ENCODE measurements around the gene BCAS3. TPM values are rescaled to one million over a fixed set of nuclear protein-coding genes. Genes with fewer than 3 reads are reported as not detected.
A peak's percentile ranks its signal among the peaks of the same experiment; 100 is the strongest.
"Not testable (repeated sequence)": the region's sequence is repeated elsewhere in the genome, so short reads cannot be mapped to it uniquely, and the experiment has no call there.

Gene BCAS3
- total RNA-seq, 1 experiment from 2014 or later: 14.3 TPM

DNA sequence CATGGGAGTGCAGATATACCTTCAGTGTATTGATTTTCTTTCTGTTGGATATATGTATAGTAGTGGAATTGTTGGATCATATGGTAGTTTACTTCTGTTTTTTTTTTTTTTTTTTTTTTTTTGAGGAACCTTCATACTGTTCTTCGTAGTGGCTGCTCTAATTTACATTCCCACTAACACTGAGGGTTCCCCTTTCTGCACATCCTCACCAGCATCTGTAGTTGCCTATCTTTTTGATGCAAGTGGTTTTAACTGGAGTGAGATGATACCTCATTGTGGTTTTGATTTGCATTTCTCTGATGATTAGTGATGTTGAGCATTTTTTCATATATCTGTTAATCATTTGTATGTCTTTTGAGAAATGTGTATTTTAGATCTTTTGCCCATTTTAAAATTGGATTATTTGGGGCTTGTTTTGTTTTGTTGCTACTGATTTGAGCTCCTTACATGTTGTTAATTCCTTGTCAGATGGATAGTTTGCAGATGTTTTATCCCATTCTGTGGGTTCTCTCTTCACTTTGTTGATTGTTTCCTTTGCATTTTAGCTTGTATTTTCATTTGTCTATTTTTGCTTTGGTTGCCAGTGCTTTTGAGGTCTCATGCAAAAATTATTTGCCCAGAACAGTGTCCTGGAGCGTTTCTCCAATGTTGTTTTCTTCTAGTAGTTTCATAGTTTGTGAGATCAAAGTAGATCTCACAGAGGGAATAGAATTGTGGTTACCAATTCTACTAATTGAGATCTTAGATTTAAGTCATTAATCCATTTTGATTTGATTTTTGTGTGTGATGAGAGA lies 25.0 kb upstream of the BCAS3 start:
- DNase-seq (ENCODE audit: low read depth in 1 of 2, low spot score in 2 of 2): no peak
- Histone ChIP-seq H3K4me3 (no peak overlapping the region), H3K27me3 (replicated peaks) (no peaks in the 10 kb centered on the region), H3K4me1 (replicated peaks) (no peaks in the 10 kb centered on the region), H3K36me3 (peaks cover 42% of the 10 kb centered on the region), H3K9me3 (replicated peaks) (no peaks in the 10 kb centered on the region), H3K27ac (no peak overlapping the region)

DNA sequence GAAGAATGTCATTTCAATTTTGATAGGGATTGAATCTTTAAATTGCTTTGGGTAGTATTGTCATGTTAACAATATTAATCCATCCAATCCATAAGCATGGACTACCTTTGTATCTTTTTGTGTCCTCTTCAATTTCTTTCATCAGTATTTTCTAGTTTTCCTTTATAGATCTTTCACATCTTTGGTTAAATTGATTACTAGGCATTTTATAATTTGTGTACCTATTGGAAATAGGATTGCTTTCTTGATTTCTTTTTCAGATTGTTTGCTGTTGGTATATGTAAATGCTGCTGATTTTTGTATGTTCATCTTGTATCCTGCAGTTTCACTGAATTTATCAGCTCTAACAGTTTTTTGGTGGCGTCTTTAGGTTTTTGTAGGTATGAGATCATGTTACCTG lies 24.1 kb upstream of the BCAS3 start:
- H3K36me3 ChIP-seq: peaks cover 43% of the 10 kb centered on the region
- H3K9me3 ChIP-seq (replicated peaks): no peaks in the 10 kb centered on the region
- no peak for DNase-seq (ENCODE audit: low read depth in 1 of 2, low spot score in 2 of 2)
- H3K27me3 ChIP-seq (replicated peaks): no peaks in the 10 kb centered on the region
- H3K27ac ChIP-seq: no peak overlapping the region
- no peak overlapping the region for H3K4me3 ChIP-seq
- H3K4me1 ChIP-seq (replicated peaks): no peaks in the 10 kb centered on the region

DNA sequence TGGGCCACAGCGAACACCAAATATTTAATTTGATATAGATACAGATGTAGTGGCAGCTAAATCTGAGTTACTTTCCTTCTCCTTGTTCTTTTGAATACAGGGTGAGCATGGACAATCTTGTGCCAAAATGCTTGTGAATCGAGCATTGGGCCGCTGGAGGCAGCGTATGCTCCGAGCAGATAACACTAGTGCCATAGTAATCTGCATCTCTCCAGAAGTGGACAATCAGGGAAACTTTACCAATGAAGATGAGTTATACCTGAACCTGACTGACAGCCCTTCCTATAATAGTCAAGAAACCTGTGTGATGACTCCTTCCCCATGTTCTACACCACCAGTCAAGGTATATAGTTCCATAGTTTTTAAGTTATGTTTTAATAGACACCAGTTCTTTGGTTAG lies 21.2 kb upstream of the BCAS3 start:
- H3K4me1 ChIP-seq (replicated peaks): no peaks in the 10 kb centered on the region
- DNase-seq (ENCODE audit: low read depth in 1 of 2, low spot score in 2 of 2): no peak
- no peak overlapping the region for H3K4me3 ChIP-seq
- no peaks in the 10 kb centered on the region for H3K9me3 ChIP-seq (replicated peaks)
- peaks cover 21% of the 10 kb centered on the region for H3K36me3 ChIP-seq
- H3K27me3 ChIP-seq (replicated peaks): no peaks in the 10 kb centered on the region
- H3K27ac ChIP-seq: no peak overlapping the region

DNA sequence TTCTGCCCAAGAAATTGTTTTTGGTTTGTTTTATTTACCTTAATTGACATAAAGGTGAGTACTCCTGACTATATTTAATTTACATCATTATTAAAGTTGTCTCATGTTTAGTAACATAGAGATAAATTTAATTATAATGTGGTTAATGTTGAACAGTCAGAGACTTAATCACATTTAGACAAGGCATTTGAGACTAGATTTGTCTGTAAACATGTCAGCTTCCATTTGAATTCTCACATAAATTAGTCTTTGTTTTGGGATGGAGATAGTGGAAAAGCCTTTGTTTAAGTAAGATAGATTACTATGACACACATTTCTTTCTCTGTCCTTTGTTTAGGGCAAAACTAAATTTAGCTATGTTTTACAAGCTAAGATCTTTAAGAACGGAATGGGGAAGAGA lies 18.5 kb upstream of the BCAS3 start:
- no peaks in the 10 kb centered on the region for H3K27me3 ChIP-seq (replicated peaks)
- H3K36me3 ChIP-seq: peaks cover 23% of the 10 kb centered on the region
- no peak overlapping the region for H3K27ac ChIP-seq
- no peak overlapping the region for H3K4me3 ChIP-seq
- no peaks in the 10 kb centered on the region for H3K9me3 ChIP-seq (replicated peaks)
- DNase-seq (ENCODE audit: low read depth in 1 of 2, low spot score in 2 of 2): no peak
- no peaks in the 10 kb centered on the region for H3K4me1 ChIP-seq (replicated peaks)

DNA sequence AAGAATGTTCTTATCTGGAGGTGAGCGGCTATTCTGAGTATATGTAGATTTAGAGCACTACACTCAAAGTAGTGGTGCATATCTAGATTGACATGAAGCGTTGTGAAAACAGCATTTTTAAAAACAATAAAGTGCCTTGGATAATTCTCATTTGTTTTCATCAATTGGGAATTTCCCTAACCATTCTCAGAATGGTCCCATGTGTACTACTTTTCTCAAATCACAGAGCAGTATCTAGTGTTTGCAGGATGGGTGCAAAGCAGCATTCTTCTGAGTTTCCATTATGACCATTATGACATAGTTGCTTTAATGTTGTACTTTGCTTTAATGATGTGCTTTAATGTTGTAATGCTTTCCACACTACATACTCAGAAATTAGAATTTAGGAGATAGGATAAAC lies 16.2 kb upstream of the BCAS3 start:
- no peaks in the 10 kb centered on the region for H3K4me1 ChIP-seq (replicated peaks)

DNA sequence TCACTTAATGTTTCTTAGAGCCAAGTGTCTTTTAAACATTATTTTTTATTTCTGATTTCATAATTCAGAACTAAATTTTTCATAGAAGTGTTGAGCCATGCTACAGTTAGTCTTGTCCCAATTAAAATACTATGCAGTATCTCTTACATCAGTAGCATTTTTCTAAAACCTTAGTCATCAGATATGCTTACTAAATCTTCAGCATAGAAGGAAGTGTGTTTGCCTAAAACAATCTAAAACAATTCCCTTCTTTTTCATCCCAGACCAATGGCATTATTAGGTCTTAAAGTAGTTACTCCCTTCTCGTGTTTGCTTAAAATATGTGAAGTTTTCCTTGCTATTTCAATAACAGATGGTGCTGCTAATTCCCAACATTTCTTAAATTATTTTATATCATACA lies 13.6 kb upstream of the BCAS3 start:
- Histone ChIP-seq H3K27ac (no peak overlapping the region), H3K4me1 (replicated peaks) (no peaks in the 10 kb centered on the region), H3K36me3 (peaks cover 11% of the 10 kb centered on the region; the same call in 1 of the 2 replicates), H3K9me3 (replicated peaks) (no peaks in the 10 kb centered on the region), H3K27me3 (replicated peaks) (no peaks in the 10 kb centered on the region), H3K4me3 (no peak overlapping the region)
- no peak for DNase-seq (ENCODE audit: low read depth in 1 of 2, low spot score in 2 of 2)

More for the DNA sequence above, 16.2 kb upstream of the BCAS3 start:
- peaks cover 24% of the 10 kb centered on the region for H3K36me3 ChIP-seq
- no peak overlapping the region for H3K4me3 ChIP-seq
- no peaks in the 10 kb centered on the region for H3K27me3 ChIP-seq (replicated peaks)
- DNase-seq (ENCODE audit: low read depth in 1 of 2, low spot score in 2 of 2): no peak
- H3K9me3 ChIP-seq (replicated peaks): no peaks in the 10 kb centered on the region
- no peak overlapping the region for H3K27ac ChIP-seq

DNA sequence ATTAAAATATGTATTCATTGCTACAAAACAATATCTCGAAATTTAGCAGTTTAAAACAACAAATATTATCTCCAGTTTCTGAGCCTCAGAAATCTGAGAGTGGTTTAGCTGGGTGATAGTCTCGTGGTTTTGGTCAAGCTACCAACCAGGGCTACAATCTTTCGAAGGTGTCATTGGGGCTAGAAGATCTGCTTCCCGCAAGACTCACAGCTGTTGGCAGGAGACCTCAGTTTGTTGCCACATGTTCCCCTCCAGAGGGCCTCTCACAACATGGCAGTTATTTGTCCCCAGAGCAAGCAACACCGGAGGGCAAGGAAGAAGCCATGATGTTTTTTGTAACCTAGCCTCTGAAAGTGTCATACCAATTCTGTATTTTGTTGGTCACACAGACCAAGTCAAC lies 12.0 kb upstream of the BCAS3 start:
- Histone ChIP-seq H3K4me1 (replicated peaks) (no peaks in the 10 kb centered on the region), H3K27me3 (replicated peaks) (no peaks in the 10 kb centered on the region), H3K36me3 (peaks cover 11% of the 10 kb centered on the region; the same call in 1 of the 2 replicates), H3K4me3 (no peak overlapping the region), H3K9me3 (replicated peaks) (no peaks in the 10 kb centered on the region), H3K27ac (no peak overlapping the region)
- DNase-seq (ENCODE audit: low read depth in 1 of 2, low spot score in 2 of 2): no peak

DNA sequence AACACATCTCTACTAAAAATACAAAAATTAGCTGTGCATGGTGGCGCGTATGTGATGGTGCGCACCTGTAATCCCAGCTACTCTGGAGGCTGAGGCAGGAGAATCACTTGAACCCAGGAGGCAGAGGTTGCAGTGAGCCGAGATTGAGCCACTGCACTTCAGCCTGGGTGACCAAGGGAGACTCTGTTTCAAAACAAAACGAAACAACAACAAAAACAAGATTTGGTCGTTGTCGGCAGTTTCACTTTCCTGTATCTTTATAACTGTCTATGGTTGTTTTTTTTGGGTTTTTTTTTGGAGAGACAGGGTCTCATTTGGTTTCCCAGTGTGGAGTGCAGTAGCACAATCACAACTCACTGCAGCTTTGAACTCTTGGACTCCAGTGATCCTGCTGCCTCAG lies 8.9 kb upstream of the BCAS3 start:
- not testable (repeated sequence) for DNase-seq (ENCODE audit: low read depth in 1 of 2, low spot score in 2 of 2); H3K4me3 ChIP-seq; H3K27me3 ChIP-seq (replicated peaks); H3K36me3 ChIP-seq; H3K27ac ChIP-seq; H3K4me1 ChIP-seq (replicated peaks); H3K9me3 ChIP-seq (replicated peaks)

DNA sequence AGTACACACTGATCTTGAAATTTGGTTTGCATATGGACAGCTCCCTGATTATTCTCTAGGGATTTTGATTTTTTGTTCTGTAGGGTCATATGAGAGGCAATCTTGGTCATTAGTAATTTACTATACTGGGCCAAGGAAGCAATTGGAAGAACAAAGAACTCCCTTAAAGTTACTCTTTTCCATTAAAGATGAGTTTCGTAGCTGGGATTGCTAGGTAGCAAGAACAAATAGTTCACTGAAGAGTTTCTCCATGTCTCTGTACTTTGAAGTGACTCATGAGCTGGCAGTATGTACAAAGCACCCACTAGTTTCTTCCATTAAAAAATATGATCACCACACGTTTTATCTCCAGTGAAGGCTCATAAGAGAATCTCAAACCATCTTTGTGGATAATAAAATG lies 6.2 kb upstream of the BCAS3 start:
- no peak for DNase-seq (ENCODE audit: low read depth in 1 of 2, low spot score in 2 of 2)
- no peaks in the 10 kb centered on the region for H3K36me3 ChIP-seq
- no peaks in the 10 kb centered on the region for H3K4me1 ChIP-seq (replicated peaks)
- H3K27ac ChIP-seq: no peak overlapping the region
- no peaks in the 10 kb centered on the region for H3K27me3 ChIP-seq (replicated peaks)
- no peaks in the 10 kb centered on the region for H3K9me3 ChIP-seq (replicated peaks)
- H3K4me3 ChIP-seq: no peak overlapping the region

DNA sequence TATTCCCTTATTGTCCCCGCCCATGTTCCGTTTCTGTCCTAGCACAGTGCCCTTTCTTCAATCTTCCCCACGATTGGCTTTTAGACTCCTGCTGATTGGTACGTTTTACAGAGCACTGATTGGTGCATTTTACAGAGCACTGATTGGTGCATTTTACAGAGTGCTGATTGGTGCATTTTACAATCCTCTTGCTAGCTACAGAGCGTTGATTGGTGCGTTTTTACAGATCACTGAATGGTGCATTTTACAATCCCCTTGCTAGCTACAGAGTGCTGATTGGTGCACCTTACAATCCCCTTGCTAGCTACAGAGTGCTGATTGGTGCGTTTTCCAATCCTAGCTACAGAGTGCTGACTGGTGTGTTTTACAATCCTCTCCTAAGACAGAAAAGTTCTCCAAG lies 3.0 kb upstream of the BCAS3 start:
- not testable (repeated sequence) for H3K27me3 ChIP-seq (replicated peaks); H3K4me3 ChIP-seq; DNase-seq (ENCODE audit: low read depth in 1 of 2, low spot score in 2 of 2); H3K36me3 ChIP-seq; H3K27ac ChIP-seq; H3K9me3 ChIP-seq (replicated peaks); H3K4me1 ChIP-seq (replicated peaks)

DNA sequence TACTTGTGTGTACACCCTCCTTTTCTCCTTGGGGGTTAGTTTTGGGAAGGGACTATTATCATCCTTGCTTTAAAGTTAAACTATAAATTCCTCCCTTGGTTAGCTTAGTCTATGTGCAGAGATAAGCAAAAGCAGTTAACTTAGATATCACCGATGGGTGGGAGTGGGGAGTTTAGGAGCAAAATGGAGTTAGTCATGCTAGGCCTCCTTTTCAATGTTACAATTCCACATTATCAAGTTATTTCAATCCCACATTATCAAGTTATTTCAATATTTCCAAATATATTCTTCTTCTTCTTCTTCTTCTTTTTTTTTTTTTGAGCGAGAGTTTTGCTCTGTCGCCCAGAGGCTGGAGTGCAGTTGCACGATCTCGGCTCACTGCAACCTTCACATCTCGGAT lies 1.7 kb upstream of the BCAS3 start:
- no peaks in the 10 kb centered on the region for H3K36me3 ChIP-seq
- DNase-seq (ENCODE audit: low read depth in 1 of 2, low spot score in 2 of 2): no peak
- no peak overlapping the region for H3K4me3 ChIP-seq
- H3K9me3 ChIP-seq (replicated peaks): no peaks in the 10 kb centered on the region
- no peaks in the 10 kb centered on the region for H3K27me3 ChIP-seq (replicated peaks)
- no peak overlapping the region for H3K27ac ChIP-seq
- H3K4me1 ChIP-seq (replicated peaks): peaks cover 9% of the 10 kb centered on the region

DNA sequence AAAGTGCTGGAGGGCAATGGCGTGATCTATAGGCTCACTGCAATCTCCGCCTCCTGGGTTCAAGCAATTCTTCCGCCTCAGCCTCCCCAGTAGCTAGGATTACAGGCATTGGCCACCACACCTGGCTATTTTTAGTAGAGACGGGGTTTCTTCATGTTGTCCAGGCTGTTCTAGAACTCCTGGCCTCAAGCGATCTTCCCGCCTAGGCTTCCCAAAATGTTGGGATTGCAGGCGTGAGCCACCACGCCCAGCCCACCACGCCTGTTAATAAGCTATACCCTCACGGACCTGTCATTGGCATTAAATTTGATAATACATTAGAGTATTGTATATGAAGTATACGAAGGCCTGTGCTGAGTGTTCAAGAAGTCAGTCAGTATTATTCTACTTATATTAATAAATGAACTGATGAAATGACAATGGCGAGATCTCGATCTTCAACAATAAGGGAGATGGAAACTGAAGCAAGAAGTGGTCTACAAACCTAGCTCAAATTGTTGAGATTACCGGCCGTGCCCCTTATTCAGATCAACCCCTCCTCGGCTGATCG lies 818 bp upstream of the BCAS3 start:
- peaks cover 9% of the 10 kb centered on the region for H3K4me1 ChIP-seq (replicated peaks)
- H3K36me3 ChIP-seq: no peaks in the 10 kb centered on the region
- no peaks in the 10 kb centered on the region for H3K9me3 ChIP-seq (replicated peaks)
- peak overlapping the region; percentile 53 for H3K4me3 ChIP-seq
- H3K27ac ChIP-seq: no peak overlapping the region
- DNase-seq (ENCODE audit: low read depth in 1 of 2, low spot score in 2 of 2): no peak
- H3K27me3 ChIP-seq (replicated peaks): no peaks in the 10 kb centered on the region

DNA sequence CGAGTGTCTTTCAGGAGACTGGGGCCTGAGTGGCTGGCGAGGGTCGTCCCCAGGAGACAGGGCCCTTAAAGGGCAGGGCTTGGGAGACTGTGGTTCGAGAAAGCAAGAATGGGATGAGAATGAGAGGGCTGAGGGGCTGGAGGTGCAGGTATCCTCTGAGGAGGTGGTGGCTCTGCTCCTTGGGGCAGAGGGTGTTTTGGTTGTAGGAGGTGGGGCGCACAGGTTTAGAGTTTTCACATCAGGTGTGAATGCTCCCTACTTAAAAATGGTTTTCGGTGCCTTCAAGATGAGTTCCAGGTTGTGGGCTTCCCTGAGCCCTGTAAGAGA lies 430 bp downstream of the BCAS3 start:
- Histone ChIP-seq H3K4me1 (replicated peaks) (peaks cover 9% of the 10 kb centered on the region), H3K36me3 (no peaks in the 10 kb centered on the region), H3K9me3 (replicated peaks) (no peaks in the 10 kb centered on the region), H3K27ac (peak overlapping the region; percentile 14; the same call in 1 of the 2 replicates), H3K27me3 (replicated peaks) (no peaks in the 10 kb centered on the region), H3K4me3 (peak overlapping the region; percentile 53)
- no peak for DNase-seq (ENCODE audit: low read depth in 1 of 2, low spot score in 2 of 2)

DNA sequence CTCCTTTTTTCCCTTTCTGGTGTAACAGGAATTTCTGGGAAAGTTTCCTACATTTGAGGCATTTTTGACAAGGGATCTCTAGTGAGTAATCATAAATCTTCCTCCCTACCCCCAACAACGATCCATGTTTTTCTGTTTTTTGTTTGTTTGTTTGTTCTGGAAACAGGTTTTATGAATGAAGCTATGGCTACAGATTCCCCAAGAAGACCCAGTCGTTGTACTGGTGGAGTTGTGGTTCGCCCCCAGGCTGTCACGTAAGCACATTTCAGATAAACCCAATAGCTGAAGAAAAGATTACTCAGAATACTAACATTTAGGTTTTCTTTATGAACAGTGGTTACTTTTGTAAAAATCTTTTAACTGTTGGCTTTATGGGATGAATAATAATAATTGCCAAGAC lies 1.6 kb downstream of the BCAS3 start:
- Histone ChIP-seq H3K27ac (no peak overlapping the region), H3K36me3 (peaks cover 5% of the 10 kb centered on the region), H3K4me1 (replicated peaks) (peaks cover 9% of the 10 kb centered on the region), H3K9me3 (replicated peaks) (no peaks in the 10 kb centered on the region), H3K4me3 (no peak overlapping the region), H3K27me3 (replicated peaks) (no peaks in the 10 kb centered on the region)
- no peak for DNase-seq (ENCODE audit: low read depth in 1 of 2, low spot score in 2 of 2)

DNA sequence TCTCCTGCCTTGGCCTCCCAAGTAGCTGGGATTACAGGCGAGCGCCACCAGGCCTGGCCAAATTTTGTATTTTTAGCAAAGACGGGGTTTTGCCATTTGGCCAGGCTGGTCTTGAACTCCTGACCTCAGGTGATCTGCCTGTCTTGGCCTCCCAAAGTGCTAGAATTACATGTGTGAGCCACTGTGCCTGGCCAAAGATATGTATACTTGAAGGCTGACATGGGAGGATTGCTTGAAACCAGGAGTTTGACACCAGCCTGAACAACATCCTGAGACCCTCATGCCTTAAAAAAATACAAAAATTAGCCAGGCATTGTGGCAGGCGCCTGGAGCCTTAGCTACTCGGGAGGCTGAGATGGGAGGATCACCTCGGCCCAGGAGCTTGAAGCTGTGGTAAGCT lies 3.1 kb downstream of the BCAS3 start:
- H3K4me3 ChIP-seq: no peak overlapping the region
- no peak overlapping the region for H3K27ac ChIP-seq
- H3K4me1 ChIP-seq (replicated peaks): peaks cover 9% of the 10 kb centered on the region
- no peaks in the 10 kb centered on the region for H3K27me3 ChIP-seq (replicated peaks)
- peaks cover 5% of the 10 kb centered on the region for H3K36me3 ChIP-seq
- no peak for DNase-seq (ENCODE audit: low read depth in 1 of 2, low spot score in 2 of 2)
- no peaks in the 10 kb centered on the region for H3K9me3 ChIP-seq (replicated peaks)

All from SJSA1 (cell line).